Peyer's patch (tissue), 4 donors: ENCODE measurements around the gene MOK.

Experiments used
- CTCF ChIP-seq, 6 experiments: fragments of 450-650 bp in 4 of 6; fragments of 200-600 bp in 2 of 6; sonication (generic) in 1 of 6; IDR thresholded peaks; one replicate each; pipeline ENCODE4 v1.5.1; 2017 to 2019; ENCODE audit warnings: antibody characterized with exemption in 6 of 6, mild to moderate bottlenecking in 3 of 6, moderate library complexity in 1 of 6
- POLR2A ChIP-seq, 2 donors: fragments of 450-650 bp; IDR thresholded peaks; one replicate each; pipeline ENCODE4 v1.5.1; 2017; ENCODE audit warnings: antibody characterized with exemption in 2 of 2, mild to moderate bottlenecking in 2 of 2, moderate library complexity in 2 of 2

DNA sequence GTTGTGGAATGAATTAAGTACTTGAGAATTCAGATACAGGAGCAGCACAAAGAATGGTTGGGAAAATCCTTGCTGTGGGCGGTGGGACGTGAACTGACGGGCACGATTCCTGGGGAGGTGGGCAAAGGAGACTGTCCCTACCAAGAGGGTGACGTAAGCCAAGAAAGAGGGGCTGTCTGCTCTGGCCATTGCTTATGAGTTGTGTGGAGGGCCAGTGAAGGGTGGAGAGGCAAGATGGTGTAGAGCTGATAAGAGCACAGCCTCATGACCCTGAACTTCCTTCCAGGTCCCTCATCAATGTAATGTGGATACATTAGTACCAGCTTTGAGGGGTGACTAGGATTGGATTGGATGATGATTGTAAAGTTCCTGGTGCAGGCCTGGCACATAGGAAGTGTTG, 115.1 kb downstream of the MOK start:
- TF ChIP-seq CTCF (IDR thresholded peaks at IDR 0.05) (no peak), POLR2A (IDR thresholded peaks at IDR 0.05) (no peak)
